H1 (cell line): ENCODE measurements around the gene WNT9B. TPM values are rescaled to one million over a fixed set of nuclear protein-coding genes. Genes with fewer than 3 reads are reported as not detected.

Experiments used
- CTCF ChIA-PET: fragments of 300-600 bp; sonication (Branson Sonifier 250); formaldehyde crosslinking; loops from one replicate; lab custom pipeline; 2021; ENCODE audit not compliant: partially characterized antibody; lab: Charles Lee
- POLR2A ChIA-PET: fragments of 300-600 bp; sonication (Branson Sonifier 250); formaldehyde crosslinking; loops from one replicate; lab custom pipeline; 2021; ENCODE audit warnings: inconsistent platforms; ENCODE audit not compliant: partially characterized antibody; lab: Charles Lee
- DNase-seq, 2 experiments: peaks; one replicate each; pipeline versions ENCODE4 v3.0.0 to v3.0.0-alpha.2; 2010 to 2022; ENCODE audit warnings: low spot score in 2 of 2, low read depth in 1 of 2, mixed read lengths in 1 of 2
- FAIRE-seq: peaks from 2 replicates; lab custom pipeline; 2011; peaks lifted over from hg19 to GRCh38; lab: Jason Lieb, UNC
- H2AFZ ChIP-seq: 2 replicates; pipeline ENCODE4 v1.8.1; 2012; ENCODE audit warnings: low read length, inconsistent platforms
- H2AK5ac ChIP-seq: 2 replicates; pipeline ENCODE4 v1.6.1; 2013; ENCODE audit warnings: low read depth, low read length
- H2BK120ac ChIP-seq: replicated peaks from 2 replicates; pipeline ENCODE3; 2013; ENCODE audit warnings: low read depth, low read length, inconsistent platforms
- H2BK12ac ChIP-seq: 2 replicates; pipeline ENCODE4 v1.6.1; 2013; ENCODE audit warnings: low read depth, low read length
- H2BK15ac ChIP-seq: 2 replicates; pipeline ENCODE4 v1.6.1; 2013; ENCODE audit warnings: low read length
- H2BK20ac ChIP-seq: 2 replicates; pipeline ENCODE4 v1.6.1; 2013; ENCODE audit warnings: low read length
- H2BK5ac ChIP-seq: 2 replicates; pipeline ENCODE4 v1.6.1; 2013; ENCODE audit warnings: low read depth, low read length
- H3K14ac ChIP-seq: 2 replicates; pipeline ENCODE4 v1.6.1; 2013; ENCODE audit warnings: inconsistent platforms; ENCODE audit not compliant: insufficient read length
- H3K18ac ChIP-seq: 2 replicates; pipeline ENCODE4 v1.6.1; 2013; ENCODE audit warnings: low read length; ENCODE audit errors: extremely low read depth
- H3K23ac ChIP-seq: 2 replicates; pipeline ENCODE4 v1.6.1; 2013; ENCODE audit warnings: inconsistent platforms; ENCODE audit not compliant: insufficient read length
- H3K23me2 ChIP-seq: 2 replicates; pipeline ENCODE4 v1.6.1; 2013; ENCODE audit warnings: low read depth, low read length
- H3K27ac ChIP-seq: 2 replicates; pipeline ENCODE4 v1.6.1; 2011; ENCODE audit warnings: low read depth, low read length, inconsistent platforms
- H3K27me3 ChIP-seq, 4 experiments: replicated peaks in 1 of 4; 1 replicate in 1 of 4; 2 replicates in 3 of 4; pipeline versions ENCODE4 v1.6.1 to v1.8.1; 2011 to 2013; ENCODE audit warnings: low read length in 3 of 4, mild to moderate bottlenecking in 3 of 4, inconsistent platforms in 2 of 4, mixed read lengths in 2 of 4, moderate library complexity in 1 of 4; ENCODE audit not compliant: control insufficient read depth in 3 of 4, insufficient read depth in 3 of 4; ENCODE audit errors: extremely low read depth in 1 of 4
- H3K36me3 ChIP-seq, 4 experiments: 2 replicates each; pipeline versions ENCODE4 v1.6.1 to v1.8.1; 2011 to 2013; ENCODE audit warnings: mild to moderate bottlenecking in 4 of 4, low read length in 3 of 4, moderate library complexity in 2 of 4, control low read depth in 1 of 4, inconsistent platforms in 1 of 4; ENCODE audit not compliant: insufficient read depth in 4 of 4, control insufficient read depth in 2 of 4
- H3K4ac ChIP-seq: replicated peaks from 2 replicates; pipeline ENCODE3; 2013; ENCODE audit warnings: low read length, low read depth, mixed read lengths, inconsistent platforms; ENCODE audit not compliant: insufficient read length
- H3K4me1 ChIP-seq, 4 experiments: replicated peaks in 1 of 4; 1 replicate in 1 of 4; 2 replicates in 3 of 4; pipeline versions ENCODE4 v1.6.1 to v1.8.1; 2011 to 2013; ENCODE audit warnings: low read length in 3 of 4, inconsistent platforms in 2 of 4, mixed read lengths in 1 of 4; ENCODE audit not compliant: insufficient read depth in 4 of 4, control insufficient read depth in 3 of 4
- H3K4me2 ChIP-seq, 2 experiments: 2 replicates each; pipeline versions ENCODE4 v1.6.1 to v1.8.1; 2011 to 2013; ENCODE audit warnings: low read depth in 2 of 2, low read length in 2 of 2, control low read depth in 1 of 2, inconsistent platforms in 1 of 2, mild to moderate bottlenecking in 1 of 2; ENCODE audit not compliant: insufficient read depth in 1 of 2
- H3K4me3 ChIP-seq, 4 experiments: fragments of 200-600, 300-600 bp in 1 of 4; sonication (generic), shearing (Covaris generic), sonication (Bioruptor Twin) in 1 of 4; 2 replicates each; pipeline versions ENCODE4 v1.5.1 to v1.8.1; 2011 to 2016; ENCODE audit warnings: low read length in 4 of 4, low read depth in 3 of 4, control low read depth in 2 of 4, inconsistent platforms in 2 of 4, mild to moderate bottlenecking in 2 of 4, mixed read lengths in 1 of 4, moderate library complexity in 1 of 4; ENCODE audit not compliant: insufficient read depth in 2 of 4; ENCODE audit errors: extremely low read depth in 1 of 4
- H3K56ac ChIP-seq: replicated peaks from 2 replicates; pipeline ENCODE3; 2013; ENCODE audit warnings: low read depth, mild to moderate bottlenecking, mixed read lengths, low read length, inconsistent platforms; ENCODE audit not compliant: insufficient read length
- H3K79me1 ChIP-seq: 2 replicates; pipeline ENCODE4 v1.6.1; 2013; ENCODE audit warnings: low read depth, low read length, control low read depth
- H3K79me2 ChIP-seq, 2 experiments: 2 replicates each; pipeline versions ENCODE4 v1.6.1 to v1.8.1; 2012 to 2013; ENCODE audit warnings: low read length in 2 of 2, mild to moderate bottlenecking in 2 of 2, inconsistent platforms in 1 of 2; ENCODE audit not compliant: insufficient read depth in 2 of 2, control insufficient read depth in 1 of 2
- H3K9ac ChIP-seq, 4 experiments: replicated peaks in 1 of 4; 1 replicate in 1 of 4; 2 replicates in 3 of 4; pipeline versions ENCODE4 v1.6.1 to v1.8.1; 2011 to 2013; ENCODE audit warnings: low read depth in 3 of 4, low read length in 3 of 4, control low read depth in 2 of 4, mild to moderate bottlenecking in 2 of 4, moderate library complexity in 2 of 4, inconsistent platforms in 1 of 4; ENCODE audit errors: extremely low read depth in 1 of 4
- H3K9me3 ChIP-seq, 2 experiments: 2 replicates each; pipeline versions ENCODE4 v1.6.1 to v1.8.1; 2012 to 2013; ENCODE audit warnings: mild to moderate bottlenecking in 2 of 2, moderate library complexity in 2 of 2, control low read depth in 1 of 2, inconsistent platforms in 1 of 2, low read depth in 1 of 2, low read length in 1 of 2, mixed read lengths in 1 of 2; ENCODE audit not compliant: insufficient read depth in 2 of 2
- H4K20me1 ChIP-seq, 2 experiments: replicated peaks in 1 of 2; 2 replicates each; pipeline versions ENCODE3 to v1.8.1; 2011 to 2013; ENCODE audit warnings: inconsistent platforms in 2 of 2, low read length in 2 of 2, mild to moderate bottlenecking in 1 of 2; ENCODE audit not compliant: insufficient read depth in 2 of 2, control insufficient read depth in 1 of 2
- H4K5ac ChIP-seq: 2 replicates; pipeline ENCODE4 v1.6.1; 2013; ENCODE audit warnings: low read length, low read depth, mixed read lengths, inconsistent platforms; ENCODE audit not compliant: insufficient read length
- H4K8ac ChIP-seq: 2 replicates; pipeline ENCODE4 v1.8.0; 2013; ENCODE audit warnings: mild to moderate bottlenecking, moderate library complexity, low read length, inconsistent platforms; ENCODE audit not compliant: insufficient read depth; ENCODE audit errors: extremely low read depth
- H4K91ac ChIP-seq: replicated peaks from 2 replicates; pipeline ENCODE3; 2013; ENCODE audit warnings: low read length, mixed read lengths, inconsistent platforms; ENCODE audit not compliant: insufficient read length
- CEBPB ChIP-seq: IDR thresholded peaks from 2 replicates; pipeline ENCODE4 v1.6.1; 2012; ENCODE audit warnings: low read depth, low read length
- CHD1 ChIP-seq: IDR thresholded peaks from 2 replicates; pipeline ENCODE4 v1.6.1; 2012; ENCODE audit warnings: low read depth, low read length, improper control_type of control experiment
- CREB1 ChIP-seq: IDR thresholded peaks from 2 replicates; pipeline ENCODE4 v1.6.1; 2012; ENCODE audit warnings: inconsistent platforms
- KDM5A ChIP-seq: fragments of 200-600 bp; IDR thresholded peaks from 2 replicates; pipeline ENCODE4 v1.7.1; 2012; ENCODE audit warnings: mild to moderate bottlenecking, low read length, inconsistent platforms, mixed read lengths
- RNF2 ChIP-seq: fragments of 200-900, 300-1000 bp; sonication (generic); IDR thresholded peaks from 2 replicates; pipeline ENCODE4 v1.7.1; 2016; ENCODE audit warnings: borderline replicate concordance, low read depth, mild to moderate bottlenecking, antibody characterized with exemption, low read length; ENCODE audit not compliant: poor library complexity, severe bottlenecking; ENCODE audit errors: missing control alignments
- WGBS, 2 experiments: shearing (Covaris generic) in 1 of 2; methylation state at CpG; one replicate each; pipeline versions ENCODE4 v1.1.6 to v1.1.7; 2013 to 2015; ENCODE audit warnings: low lambda C conversion rate in 2 of 2, mixed read lengths in 2 of 2, inconsistent platforms in 1 of 2, low coverage in 1 of 2, missing lambda C conversion rate in 1 of 2; ENCODE audit not compliant: insufficient replicate concordance in 2 of 2, insufficient coverage in 1 of 2, insufficient read length in 1 of 2; ENCODE audit errors: extremely low coverage in 1 of 2, missing lambda C conversion rate in 1 of 2; 5-methylcytosine and 5-hydroxymethylcytosine counted together
- polyA plus RNA-seq, 7 experiments: library from polyadenylated mRNA; depleted of rRNA in 3 of 7; stranded (reverse) in 5 of 7; unstranded in 2 of 7; fragments of >200 nt in 5 of 7; fragments of 200-250 nt in 2 of 7; gene quantifications; 1 replicate in 5 of 7; 2 replicates in 1 of 7; 4 replicates in 1 of 7; pipeline versions ENCODE4 v1.2.1 to v1.2.3, GENCODE V29; 2011 to 2013; ENCODE audit warnings: missing spikeins in 2 of 7, mixed read lengths in 2 of 7
- total RNA-seq: library from RNA; stranded (reverse); fragmentation: NEBNext Ultra II Directional; extraction: Animal tissue kit (Norgen Biotek cat#: 25700); gene quantifications from 2 replicates; pipeline ENCODE4 v1.2.1, GENCODE V29; 2021

Gene WNT9B
- total and polyA plus RNA-seq, 2 of the 8 experiments (the other 6 are each of a cell fraction or from before 2014, with no cell fraction given) = 0.21 TPM; not detected in 1

GRCh38 chr17:46908068-46908737 is 56.8 kb downstream of the WNT9B start:
- Histone ChIP-seq H3K9me3 (no peaks in the 10 kb centered on the region), H2BK20ac (no peak overlapping the region), H2BK15ac (no peak overlapping the region), H3K18ac (no peak overlapping the region), H4K5ac (no peak overlapping the region), H3K27me3 (no peaks in the 10 kb centered on the region), H2BK120ac (no peak overlapping the region), H3K79me1 (no peaks in the 10 kb centered on the region), H3K9ac (no peak overlapping the region), H3K4me2 (no peak overlapping the region), H2BK12ac (no peak overlapping the region), H3K4me3 (no peak overlapping the region), H3K23ac (no peak overlapping the region), H3K4me1 (peaks cover 0 to 5% (median 2%) of the 10 kb centered on the region in 4 experiments; a peak in 4 of 7 replicates), H3K4ac (no peak overlapping the region)
- 79% methylated on average over 14 of the region's 14 CpGs; no CpG with 5 or more reads in 1 of the 2 experiments for WGBS, 2 experiments
- TF ChIP-seq CEBPB = no peak
- TF ChIP-seq CHD1 = no peak
- no peak for TF ChIP-seq CREB1
- no peak for TF ChIP-seq KDM5A
- TF ChIP-seq RNF2 = no peak
- TF ChIP-seq, all 59 proteins: peak for 0
- no peak for DNase-seq
- Histone ChIP-seq H2AK5ac (no peak overlapping the region), H3K27ac (no peak overlapping the region), H4K8ac (no peak overlapping the region), H3K14ac (no peak overlapping the region), H3K79me2 (no peaks in the 10 kb centered on the region), H4K91ac (no peak overlapping the region), H3K23me2 (peaks cover 11% of the 10 kb centered on the region; the same call in 1 of the 2 replicates), H4K20me1 (no peaks in the 10 kb centered on the region), H3K36me3 (no peaks in the 10 kb centered on the region), H2BK5ac (no peak overlapping the region), H2AFZ (no peak overlapping the region), H3K56ac (no peak overlapping the region)
- no peak for FAIRE-seq
- POLR2A ChIA-PET = interaction anchor here (0.6 kb wide), 1 partner anchor 368 kb away, joined by 3 read pairs; no protein-coding TSS in a partner anchor
- CTCF ChIA-PET = interaction anchor here (0.6 to 3.4 kb wide), 5 partner anchors 12 to 82 kb away, joined by 3 to 18 read pairs (median 4); no protein-coding TSS in a partner anchor
